BLaER1 treated with 17β-estradiol and CSF1 and Interleukin-3, amounts not matched to agents 10 nM and 100 nM (cell line): Measurements from ENCODE around the gene PSMC6.
"Not testable (repeated sequence)": the region's sequence is repeated elsewhere in the genome, so short reads cannot be mapped to it uniquely, and the experiment has no call there.

Source experiments
- H3K27ac ChIP-seq, 11 experiments: shearing (Covaris generic); formaldehyde crosslinking; 2 replicates each; pipeline ENCODE4 v1.8.1; 2022
- H3K27me3 ChIP-seq, 11 experiments: shearing (Covaris generic); formaldehyde crosslinking; 2 replicates each; pipeline ENCODE4 v1.8.1; 2022
- H3K36me3 ChIP-seq, 11 experiments: shearing (Covaris generic); formaldehyde crosslinking; 2 replicates each; pipeline ENCODE4 v1.8.1; 2022
- H3K4me1 ChIP-seq, 10 experiments: shearing (Covaris generic); formaldehyde crosslinking; 2 replicates each; pipeline ENCODE4 v1.8.1; 2022
- H3K4me2 ChIP-seq, 11 experiments: shearing (Covaris generic); formaldehyde crosslinking; 2 replicates each; pipeline ENCODE4 v1.8.1; 2022
- H3K4me3 ChIP-seq, 10 experiments: shearing (Covaris generic); formaldehyde crosslinking; 2 replicates each; pipeline ENCODE4 v1.8.1; 2022
- H3K9ac ChIP-seq, 11 experiments: shearing (Covaris generic); formaldehyde crosslinking; 2 replicates each; pipeline ENCODE4 v1.8.1; 2022
- H3K9me3 ChIP-seq, 11 experiments: shearing (Covaris generic); formaldehyde crosslinking; replicated peaks in 1 of 11; 2 replicates each; pipeline ENCODE4 v1.8.1; 2022
- H4K20me1 ChIP-seq, 11 experiments: shearing (Covaris generic); formaldehyde crosslinking; 2 replicates each; pipeline ENCODE4 v1.8.1; 2022
- Cebpa-rat ChIP-seq, 11 experiments: shearing (Covaris generic); IDR thresholded peaks; 2 replicates each; pipeline ENCODE4 v1.8.1; 2022

The PSMC6 gene

DNA sequence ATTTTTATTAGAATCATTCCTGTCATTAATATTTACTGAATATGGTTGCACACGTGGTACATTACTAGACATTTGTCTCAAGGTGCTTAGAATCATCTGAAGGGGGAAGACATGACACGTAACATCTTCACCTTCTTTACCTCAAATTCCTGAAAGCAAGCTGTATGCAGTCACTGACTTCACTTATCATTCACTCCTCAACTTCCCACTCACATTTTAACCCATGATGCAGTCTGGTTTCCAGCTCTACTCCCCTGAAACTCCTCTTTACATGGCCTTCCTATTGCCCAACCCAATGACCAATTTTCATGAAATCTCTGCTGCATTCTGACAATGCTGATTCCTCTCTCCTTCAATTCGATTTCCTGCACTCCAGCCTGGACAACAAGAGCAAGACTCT lies 5.8 kb upstream of the PSMC6 start:
- Histone ChIP-seq H3K4me3 (no peak overlapping the region), H3K9me3 (no peaks in the 10 kb centered on the region), H3K27ac (no peak overlapping the region), H3K4me2 (peak overlapping the region in 3 of 11 experiments; percentile 13 to 60 (median 44); a peak in 6 of 22 replicates), H3K27me3 (no peaks in the 10 kb centered on the region), H3K36me3 (no peaks in the 10 kb centered on the region), H4K20me1 (no peaks in the 10 kb centered on the region), H3K9ac (no peak overlapping the region), H3K4me1 (peaks cover 4 to 45% (median 12%) of the 10 kb centered on the region in 10 experiments; a peak in 18 of 20 replicates)
- TF ChIP-seq Cebpa-rat (IDR thresholded peaks at IDR 0.05): no peak

DNA sequence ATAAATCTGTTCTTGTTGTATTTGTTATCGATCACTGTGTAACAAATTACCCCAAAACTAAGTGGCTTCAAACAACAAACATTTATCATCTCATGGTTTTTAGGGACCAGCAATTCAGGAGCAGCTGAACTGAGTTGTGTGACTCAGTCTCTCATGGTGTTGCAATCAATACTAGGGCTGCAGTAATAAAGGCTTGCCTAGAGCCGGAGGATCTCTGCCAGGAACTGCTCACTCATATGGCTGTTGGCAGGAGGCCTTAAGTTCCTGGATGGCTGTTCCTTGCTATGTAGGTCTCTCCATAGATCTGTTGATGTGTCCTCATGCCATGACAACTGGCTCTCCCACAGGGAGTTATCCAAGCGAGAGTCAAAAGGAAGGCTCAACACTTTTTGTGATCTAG lies 3.8 kb upstream of the PSMC6 start:
- Histone ChIP-seq H3K9me3 (no peaks in the 10 kb centered on the region), H4K20me1 (peaks cover 0 to 11% (median 5%) of the 10 kb centered on the region in 11 experiments; a peak in 9 of 22 replicates), H3K27me3 (no peaks in the 10 kb centered on the region), H3K4me2 (peak overlapping the region in 4 of 11 experiments; percentile 11 to 30 (median 20); a peak in 6 of 22 replicates), H3K36me3 (peaks cover 0 to 2% (median 0%) of the 10 kb centered on the region in 11 experiments; a peak in 6 of 22 replicates), H3K9ac (no peak overlapping the region), H3K4me3 (no peak overlapping the region), H3K4me1 (peaks cover 10 to 44% (median 16%) of the 10 kb centered on the region in 10 experiments), H3K27ac (no peak overlapping the region; a peak in 1 of 22 replicates)
- TF ChIP-seq Cebpa-rat (IDR thresholded peaks at IDR 0.05): no peak

DNA sequence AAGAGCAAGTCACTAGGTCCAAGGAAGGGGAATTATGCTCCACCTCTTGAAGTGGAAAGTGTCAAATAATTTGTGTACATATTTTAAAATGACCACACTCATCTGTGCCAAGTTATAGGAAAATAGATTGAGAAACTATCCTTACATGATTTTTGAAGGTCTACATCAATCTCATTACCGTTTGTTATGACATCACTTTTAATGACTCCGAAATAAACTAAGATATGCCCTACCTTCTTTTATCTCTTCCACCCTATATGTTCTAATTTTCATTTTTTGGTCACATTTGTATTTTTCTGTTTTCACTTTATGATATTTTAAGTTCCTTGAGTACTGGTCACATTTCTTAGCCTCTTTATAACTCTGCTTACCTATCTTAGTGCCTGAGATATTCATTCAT lies 3.3 kb upstream of the PSMC6 start:
- Histone ChIP-seq H3K27me3 (no peaks in the 10 kb centered on the region), H3K36me3 (peaks cover 2 to 6% (median 4%) of the 10 kb centered on the region in 11 experiments; a peak in 19 of 22 replicates), H3K27ac (no peak overlapping the region; a peak in 1 of 22 replicates), H3K4me3 (no peak overlapping the region), H3K4me2 (peak overlapping the region in 4 of 11 experiments; percentile 11 to 30 (median 20); a peak in 6 of 22 replicates), H3K9ac (no peak overlapping the region), H3K9me3 (no peaks in the 10 kb centered on the region), H3K4me1 (peaks cover 15 to 48% (median 20%) of the 10 kb centered on the region in 10 experiments), H4K20me1 (peaks cover 0 to 15% (median 10%) of the 10 kb centered on the region in 11 experiments; a peak in 9 of 22 replicates)
- TF ChIP-seq Cebpa-rat (IDR thresholded peaks at IDR 0.05): no peak

- peaks cover 19 to 58% (median 27%) of the 10 kb centered on the region in 10 experiments for H3K4me1 ChIP-seq
- no peak for TF ChIP-seq Cebpa-rat (IDR thresholded peaks at IDR 0.05)
- H3K9ac ChIP-seq: peak overlapping the region; percentile 87 to 98 (median 93); a peak in 21 of 22 replicates
- H3K4me2 ChIP-seq: peak overlapping the region; percentile 52 to 80 (median 74)
- peaks cover 0 to 41% (median 17%) of the 10 kb centered on the region in 11 experiments; a peak in 13 of 22 replicates for H4K20me1 ChIP-seq
- H3K9me3 ChIP-seq: no peaks in the 10 kb centered on the region
- peak overlapping the region; percentile 77 to 100 (median 92) for H3K4me3 ChIP-seq
- peak overlapping the region; percentile 87 to 96 (median 92); a peak in 21 of 22 replicates for H3K27ac ChIP-seq
- no peaks in the 10 kb centered on the region for H3K27me3 ChIP-seq
- H3K36me3 ChIP-seq: peaks cover 28 to 32% (median 31%) of the 10 kb centered on the region in 11 experiments
Observed at GRCh38 chr14:52706286-52706685, 714 bp upstream of the PSMC6 start.

- Histone ChIP-seq H3K4me1 (peaks cover 11 to 70% (median 27%) of the 10 kb centered on the region in 10 experiments), H3K9ac (no peak overlapping the region), H3K27me3 (no peaks in the 10 kb centered on the region), H3K4me2 (no peak overlapping the region), H3K9me3 (peaks cover 0 to 6% (median 0%) of the 10 kb centered on the region in 11 experiments; a peak in 2 of 22 replicates), H3K36me3 (peaks cover 79 to 86% (median 84%) of the 10 kb centered on the region in 11 experiments), H4K20me1 (peaks cover 0 to 86% (median 25%) of the 10 kb centered on the region in 11 experiments; a peak in 16 of 22 replicates), H3K27ac (no peak overlapping the region), H3K4me3 (no peak overlapping the region)
- no peak for TF ChIP-seq Cebpa-rat (IDR thresholded peaks at IDR 0.05)
Observed at GRCh38 chr14:52711666-52712065, 4.7 kb downstream of the PSMC6 start.

DNA sequence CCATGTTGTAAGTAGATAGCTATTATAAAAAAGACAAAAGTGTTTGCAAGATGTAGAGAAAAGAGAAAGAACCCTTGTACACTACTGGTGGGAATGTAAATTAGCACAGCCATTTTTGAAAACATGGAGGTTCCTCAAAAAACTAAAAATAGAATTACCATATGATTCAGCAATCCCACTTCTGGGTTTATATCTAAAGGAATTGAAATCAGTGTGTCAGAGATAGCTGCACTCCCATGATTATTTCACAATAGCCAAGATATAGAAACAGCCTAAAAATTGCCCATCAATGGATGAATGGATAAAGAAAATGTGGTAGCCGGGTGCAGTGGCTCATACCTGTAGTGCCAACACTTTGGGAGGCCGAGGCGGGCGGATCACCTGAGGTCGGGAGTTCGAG lies 9.2 kb downstream of the PSMC6 start:
- peaks cover 92 to 100% (median 99%) of the 10 kb centered on the region in 11 experiments for H3K36me3 ChIP-seq

DNA sequence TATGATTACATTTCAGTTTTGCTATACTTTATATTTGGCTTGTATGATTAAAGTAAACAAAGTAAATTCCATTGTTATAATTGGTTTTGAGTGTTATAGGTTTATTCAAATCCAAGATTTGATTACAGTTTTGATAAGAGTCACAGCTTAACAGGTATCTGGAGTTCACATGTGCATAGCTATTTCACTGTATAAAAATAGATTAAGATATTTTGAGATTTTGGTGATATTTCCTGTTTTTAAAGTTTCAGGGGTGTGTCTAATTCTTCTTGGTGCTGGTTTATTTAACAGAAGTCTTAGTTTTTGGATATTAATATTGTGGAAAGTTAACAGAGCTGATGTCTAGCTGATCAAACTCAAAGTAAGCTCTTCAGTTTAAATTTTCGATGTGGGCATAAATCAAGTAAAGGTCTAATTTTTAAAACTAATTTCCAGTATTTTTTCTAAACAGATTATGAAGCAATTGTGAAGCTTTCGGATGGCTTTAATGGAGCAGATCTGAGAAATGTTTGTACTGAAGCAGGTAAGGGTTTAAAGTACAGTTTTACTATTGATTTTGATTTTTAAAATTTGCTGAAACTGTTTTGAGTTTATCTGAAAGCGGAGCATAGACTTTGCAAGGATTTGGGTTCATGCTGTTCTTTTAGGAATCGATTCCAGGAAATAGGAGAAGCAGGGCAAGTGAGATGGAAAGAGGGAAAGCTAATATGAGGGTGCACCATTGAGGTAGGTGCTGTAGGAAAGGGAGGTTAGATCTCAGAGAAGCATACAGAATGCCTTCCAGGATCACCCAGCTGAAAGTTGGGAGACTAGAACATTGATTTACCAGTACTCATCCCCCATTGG lies 16.7 kb downstream of the PSMC6 start:
- H4K20me1 ChIP-seq: peaks cover 7 to 66% (median 48%) of the 10 kb centered on the region in 11 experiments; a peak in 21 of 22 replicates
- H3K9ac ChIP-seq: no peak overlapping the region
- TF ChIP-seq Cebpa-rat (IDR thresholded peaks at IDR 0.05): no peak
- H3K27me3 ChIP-seq: no peaks in the 10 kb centered on the region
- peaks cover 18 to 33% (median 26%) of the 10 kb centered on the region in 10 experiments for H3K4me1 ChIP-seq
- peaks cover 93 to 100% (median 99%) of the 10 kb centered on the region in 11 experiments for H3K36me3 ChIP-seq
- no peak overlapping the region for H3K27ac ChIP-seq
- H3K4me3 ChIP-seq: no peak overlapping the region
- H3K9me3 ChIP-seq: no peaks in the 10 kb centered on the region
- H3K4me2 ChIP-seq: peak overlapping the region; percentile 25 to 47 (median 42); a peak in 16 of 22 replicates

More for the DNA sequence above, 9.2 kb downstream of the PSMC6 start:
- H4K20me1 ChIP-seq: peaks cover 0 to 56% (median 11%) of the 10 kb centered on the region in 11 experiments; a peak in 12 of 22 replicates
- H3K9ac ChIP-seq: peak overlapping the region in 2 of 11 experiments; percentile 38 to 48; a peak in 2 of 22 replicates
- peaks cover 0 to 40% (median 10%) of the 10 kb centered on the region in 10 experiments; a peak in 12 of 20 replicates for H3K4me1 ChIP-seq
- TF ChIP-seq Cebpa-rat (IDR thresholded peaks at IDR 0.05): peak in 3 of 11 experiments; percentile 13 to 54 (median 27); a peak in 2 of 22 replicates
- H3K27ac ChIP-seq: peak overlapping the region in 6 of 11 experiments; percentile 37 to 74 (median 68); a peak in 11 of 22 replicates
- H3K27me3 ChIP-seq: no peaks in the 10 kb centered on the region
- H3K9me3 ChIP-seq: peaks cover 0 to 8% (median 0%) of the 10 kb centered on the region in 11 experiments; a peak in 2 of 22 replicates
- H3K4me3 ChIP-seq: 0 out of 20 replicates have a peak overlapping the region, but pooled peaks of 1 of the 10 experiments have one; percentile 3
- H3K4me2 ChIP-seq: peak overlapping the region in 5 of 11 experiments; percentile 49 to 78 (median 72); a peak in 10 of 22 replicates

DNA sequence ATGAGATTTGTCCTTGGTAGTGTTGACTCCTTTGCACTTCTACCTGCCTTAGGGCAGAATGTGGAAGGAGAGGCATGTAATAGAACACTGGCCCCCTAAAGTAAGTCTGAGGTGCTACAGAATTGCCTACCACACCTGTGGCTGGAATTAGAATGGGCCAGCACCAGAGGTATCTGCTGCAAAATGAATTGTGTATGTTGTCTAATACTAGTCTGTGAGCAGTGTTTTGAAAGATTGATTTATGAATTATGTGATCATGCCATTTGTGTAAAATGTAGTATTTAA lies 17.3 kb downstream of the PSMC6 start:
- Histone ChIP-seq H3K9me3 (no peaks in the 10 kb centered on the region), H3K4me1 (peaks cover 22 to 38% (median 30%) of the 10 kb centered on the region in 10 experiments), H3K36me3 (peaks cover 92 to 99% (median 97%) of the 10 kb centered on the region in 11 experiments), H3K27ac (no peak overlapping the region), H3K4me2 (no peak overlapping the region), H3K9ac (no peak overlapping the region), H3K4me3 (no peak overlapping the region), H3K27me3 (no peaks in the 10 kb centered on the region), H4K20me1 (peaks cover 10 to 71% (median 48%) of the 10 kb centered on the region in 11 experiments; a peak in 21 of 22 replicates)
- TF ChIP-seq Cebpa-rat (IDR thresholded peaks at IDR 0.05): no peak

DNA sequence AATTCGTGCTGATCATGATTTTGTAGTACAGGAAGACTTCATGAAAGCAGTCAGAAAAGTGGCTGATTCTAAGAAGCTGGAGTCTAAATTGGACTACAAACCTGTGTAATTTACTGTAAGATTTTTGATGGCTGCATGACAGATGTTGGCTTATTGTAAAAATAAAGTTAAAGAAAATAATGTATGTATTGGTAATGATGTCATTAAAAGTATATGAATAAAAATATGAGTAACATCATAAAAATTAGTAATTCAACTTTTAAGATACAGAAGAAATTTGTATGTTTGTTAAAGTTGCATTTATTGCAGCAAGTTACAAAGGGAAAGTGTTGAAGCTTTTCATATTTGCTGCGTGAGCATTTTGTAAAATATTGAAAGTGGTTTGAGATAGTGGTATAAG lies 20.5 kb downstream of the PSMC6 start:
- peaks cover 8 to 65% (median 37%) of the 10 kb centered on the region in 11 experiments; a peak in 20 of 22 replicates for H4K20me1 ChIP-seq
- not testable (repeated sequence) for H3K27me3 ChIP-seq, H3K27ac ChIP-seq, H3K4me3 ChIP-seq, H3K4me2 ChIP-seq, H3K9ac ChIP-seq, H3K9me3 ChIP-seq
- peaks cover 18 to 42% (median 36%) of the 10 kb centered on the region in 10 experiments for H3K4me1 ChIP-seq
- peaks cover 65 to 76% (median 71%) of the 10 kb centered on the region in 11 experiments for H3K36me3 ChIP-seq

GRCh38 chr14:52729035-52729434 lies 22.0 kb downstream of the PSMC6 start:
- H3K9me3 ChIP-seq, H3K27me3 ChIP-seq: not testable (repeated sequence)
- Histone ChIP-seq H3K27ac (peak overlapping the region in 1 of 11 experiments; percentile 4; a peak in 1 of 22 replicates), H3K36me3 (peaks cover 65 to 76% (median 71%) of the 10 kb centered on the region in 11 experiments), H3K4me1 (peaks cover 6 to 31% (median 22%) of the 10 kb centered on the region in 10 experiments; a peak in 18 of 20 replicates), H3K4me3 (peak overlapping the region in 1 of 10 experiments; percentile 97; a peak in 1 of 20 replicates), H3K4me2 (peak overlapping the region in 10 of 11 experiments; percentile 32 to 77 (median 54); a peak in 14 of 22 replicates), H4K20me1 (peaks cover 3 to 56% (median 23%) of the 10 kb centered on the region in 11 experiments; a peak in 18 of 22 replicates), H3K9ac (peak overlapping the region in 2 of 11 experiments; percentile 36 to 91; a peak in 1 of 22 replicates)
